Neural progenitor cell (in vitro differentiated cells): ENCODE data around the gene FRRS1L.

Experiments
- EZH2 ChIP-seq: fragments of 200-600 bp; sonication (generic); IDR thresholded peaks from 2 replicates; pipeline ENCODE4 v1.6.1; 2017; ENCODE audit warnings: antibody characterized with exemption, mild to moderate bottlenecking, moderate library complexity
- TF ChIP-seq, protein P1 (sequence below): fragments of 200-600 bp; sonication (generic); IDR thresholded peaks from 2 replicates; pipeline ENCODE4 v1.5.1; 2017; ENCODE audit warnings: antibody characterized with exemption, mild to moderate bottlenecking

DNA sequence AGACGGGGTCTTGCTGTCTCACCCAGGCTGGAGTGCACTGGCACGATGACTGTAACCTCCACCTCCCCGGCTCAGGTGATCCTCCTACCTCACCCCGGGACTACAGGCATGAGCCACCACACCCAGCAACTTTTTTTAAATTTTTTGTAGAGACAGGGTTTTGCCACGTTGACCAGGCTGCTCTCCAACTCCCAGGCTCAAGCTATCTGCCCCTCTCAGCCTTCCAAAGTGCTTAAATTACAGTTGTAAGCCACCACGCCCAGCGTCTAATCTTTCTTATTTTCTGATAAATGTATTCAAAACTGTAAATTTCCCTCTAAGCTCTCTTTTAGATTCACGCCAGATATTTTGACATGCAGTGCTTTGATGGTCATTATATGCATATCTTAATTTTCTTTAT, 10.3 kb downstream of the FRRS1L start:
- TF ChIP-seq, protein P1, sequence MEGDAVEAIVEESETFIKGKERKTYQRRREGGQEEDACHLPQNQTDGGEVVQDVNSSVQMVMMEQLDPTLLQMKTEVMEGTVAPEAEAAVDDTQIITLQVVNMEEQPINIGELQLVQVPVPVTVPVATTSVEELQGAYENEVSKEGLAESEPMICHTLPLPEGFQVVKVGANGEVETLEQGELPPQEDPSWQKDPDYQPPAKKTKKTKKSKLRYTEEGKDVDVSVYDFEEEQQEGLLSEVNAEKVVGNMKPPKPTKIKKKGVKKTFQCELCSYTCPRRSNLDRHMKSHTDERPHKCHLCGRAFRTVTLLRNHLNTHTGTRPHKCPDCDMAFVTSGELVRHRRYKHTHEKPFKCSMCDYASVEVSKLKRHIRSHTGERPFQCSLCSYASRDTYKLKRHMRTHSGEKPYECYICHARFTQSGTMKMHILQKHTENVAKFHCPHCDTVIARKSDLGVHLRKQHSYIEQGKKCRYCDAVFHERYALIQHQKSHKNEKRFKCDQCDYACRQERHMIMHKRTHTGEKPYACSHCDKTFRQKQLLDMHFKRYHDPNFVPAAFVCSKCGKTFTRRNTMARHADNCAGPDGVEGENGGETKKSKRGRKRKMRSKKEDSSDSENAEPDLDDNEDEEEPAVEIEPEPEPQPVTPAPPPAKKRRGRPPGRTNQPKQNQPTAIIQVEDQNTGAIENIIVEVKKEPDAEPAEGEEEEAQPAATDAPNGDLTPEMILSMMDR = no peak
- no peak for TF ChIP-seq EZH2
